Omental fat pad (tissue), 4 donors: ENCODE data around the gene FOXB2. TPM values are rescaled to one million over a fixed set of nuclear protein-coding genes. Genes with fewer than 3 reads are reported as not detected.
"Not testable (repeated sequence)": the region's sequence is repeated elsewhere in the genome, so short reads cannot be mapped to it uniquely, and the experiment has no call there.

Source experiments
- ATAC-seq: fragments of 150-250 bp; one replicate; pipeline ENCODE4 v1.9.1; 2016; ENCODE audit warnings: mild to moderate bottlenecking, moderate library complexity; ENCODE audit not compliant: low FRiP score
- DNase-seq: peaks from one replicate; pipeline ENCODE4 v3.0.0-alpha.2; 2019; ENCODE audit warnings: low spot score
- total RNA-seq, 4 donors: library from RNA; depleted of rRNA; stranded (reverse); fragments of >200 nt; gene quantifications; one replicate each; pipeline ENCODE4 v1.1.0, GENCODE V29; 2016
- TF ChIP-seq, protein P1 (sequence below), 3 donors: fragments of 450-650 bp; IDR thresholded peaks; one replicate each; pipeline ENCODE4 v1.5.1; 2016 to 2017; ENCODE audit warnings: antibody characterized with exemption in 3 of 3, mild to moderate bottlenecking in 3 of 3, moderate library complexity in 2 of 3

Gene FOXB2
- total RNA-seq, result not detected

DNA sequence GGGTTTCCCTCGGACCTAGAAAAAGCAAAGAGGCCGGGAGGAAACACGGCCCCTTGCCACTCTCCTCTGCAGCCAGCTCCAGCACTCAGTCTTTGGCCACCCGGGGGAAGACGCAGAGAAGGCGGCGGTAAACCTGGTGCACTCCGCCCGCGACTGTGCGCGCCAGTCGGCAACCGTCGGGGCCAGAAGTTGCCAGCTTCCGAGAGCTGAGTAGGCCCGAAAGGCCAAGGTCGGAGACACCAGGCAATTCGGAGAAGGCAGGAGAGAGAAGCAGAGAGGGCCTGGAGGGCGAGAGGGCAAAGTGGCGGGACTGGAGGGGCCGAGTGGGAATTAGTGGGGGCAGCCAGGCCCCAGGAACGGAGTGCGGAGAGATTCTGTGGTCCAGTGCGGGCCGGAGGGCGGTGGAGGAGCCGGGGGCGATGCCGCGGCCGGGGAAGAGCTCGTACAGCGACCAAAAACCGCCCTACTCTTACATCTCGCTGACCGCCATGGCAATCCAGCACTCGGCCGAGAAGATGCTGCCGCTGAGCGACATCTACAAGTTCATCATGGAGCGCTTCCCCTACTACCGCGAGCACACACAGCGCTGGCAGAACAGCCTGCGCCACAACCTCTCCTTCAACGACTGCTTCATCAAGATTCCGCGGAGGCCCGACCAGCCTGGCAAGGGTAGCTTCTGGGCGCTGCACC lies at the start of gene FOXB2:
TSS of gene FOXB2 (plus strand) at position 420 of the 690 bp plus-strand sequence. CDS start at position 420, 0 bp downstream.
- TF ChIP-seq, protein P1, sequence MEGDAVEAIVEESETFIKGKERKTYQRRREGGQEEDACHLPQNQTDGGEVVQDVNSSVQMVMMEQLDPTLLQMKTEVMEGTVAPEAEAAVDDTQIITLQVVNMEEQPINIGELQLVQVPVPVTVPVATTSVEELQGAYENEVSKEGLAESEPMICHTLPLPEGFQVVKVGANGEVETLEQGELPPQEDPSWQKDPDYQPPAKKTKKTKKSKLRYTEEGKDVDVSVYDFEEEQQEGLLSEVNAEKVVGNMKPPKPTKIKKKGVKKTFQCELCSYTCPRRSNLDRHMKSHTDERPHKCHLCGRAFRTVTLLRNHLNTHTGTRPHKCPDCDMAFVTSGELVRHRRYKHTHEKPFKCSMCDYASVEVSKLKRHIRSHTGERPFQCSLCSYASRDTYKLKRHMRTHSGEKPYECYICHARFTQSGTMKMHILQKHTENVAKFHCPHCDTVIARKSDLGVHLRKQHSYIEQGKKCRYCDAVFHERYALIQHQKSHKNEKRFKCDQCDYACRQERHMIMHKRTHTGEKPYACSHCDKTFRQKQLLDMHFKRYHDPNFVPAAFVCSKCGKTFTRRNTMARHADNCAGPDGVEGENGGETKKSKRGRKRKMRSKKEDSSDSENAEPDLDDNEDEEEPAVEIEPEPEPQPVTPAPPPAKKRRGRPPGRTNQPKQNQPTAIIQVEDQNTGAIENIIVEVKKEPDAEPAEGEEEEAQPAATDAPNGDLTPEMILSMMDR (IDR thresholded peaks at IDR 0.05), result no peak
- no peak for DNase-seq
- ATAC-seq, result no peak

DNA sequence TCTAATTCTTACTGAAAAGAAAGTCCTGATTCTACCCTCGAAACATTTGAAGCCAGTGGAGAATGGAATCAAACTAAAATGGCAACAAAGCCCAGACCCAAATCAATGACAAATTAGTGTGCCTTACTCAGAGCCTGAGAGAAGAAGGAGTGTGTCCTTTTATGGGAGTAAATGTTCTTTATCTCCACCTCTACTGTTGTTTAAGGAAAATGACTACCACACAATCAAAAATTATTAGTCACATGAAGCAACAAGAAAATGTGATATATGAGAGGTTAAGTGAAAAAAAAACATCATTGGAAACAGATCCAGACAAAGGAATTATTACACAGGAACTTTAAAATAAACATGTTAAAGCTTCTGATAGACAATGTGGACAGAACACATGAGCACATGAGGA lies 49.7 kb upstream of the FOXB2 start:
- ATAC-seq (no peak), DNase-seq (no peak)
- TF ChIP-seq, protein P1 (IDR thresholded peaks at IDR 0.05), result no peak

DNA sequence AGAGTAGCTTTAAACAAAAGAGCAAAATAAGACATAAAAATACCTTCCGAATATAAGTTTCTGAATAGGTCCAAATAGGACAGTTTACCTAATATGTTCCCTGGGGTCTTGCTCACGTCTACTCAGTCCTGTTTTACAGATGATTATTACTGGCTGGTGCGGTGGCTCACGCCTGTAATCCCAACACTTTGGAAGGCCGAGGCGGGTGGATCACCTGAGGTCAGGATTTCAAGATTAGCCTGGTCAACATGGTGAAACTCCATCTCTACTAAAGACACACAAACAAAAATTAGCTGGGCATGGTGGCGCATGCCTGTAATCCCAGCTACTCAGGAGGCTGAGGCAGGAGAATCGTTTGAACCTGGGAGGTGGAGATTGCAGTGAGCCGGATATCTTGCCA lies 40.6 kb upstream of the FOXB2 start:
- ATAC-seq, DNase-seq: not testable (repeated sequence)

GRCh38 chr9:76980566-76980965 lies 38.9 kb upstream of the FOXB2 start:
- ATAC-seq (no peak), DNase-seq (no peak)

GRCh38 chr9:76984486-76984885 lies 35.0 kb upstream of the FOXB2 start:
- no peak for ATAC-seq
- no peak for DNase-seq
- TF ChIP-seq, protein P1 (IDR thresholded peaks at IDR 0.05), result no peak

More at GRCh38 chr9:76980566-76980965, 38.9 kb upstream of the FOXB2 start:
- TF ChIP-seq, protein P1 (IDR thresholded peaks at IDR 0.05), result no peak

- TF ChIP-seq, protein P1 (IDR thresholded peaks at IDR 0.05), result no peak
- no peak for ATAC-seq
- no peak for DNase-seq
These were observed 33.9 kb upstream of the FOXB2 start for GRCh38 chr9:76985581-76985980.

GRCh38 chr9:76987594-76988200 lies 31.8 kb upstream of the FOXB2 start:
- DNase-seq (no peak), ATAC-seq (no peak)
- TF ChIP-seq, protein P1 (IDR thresholded peaks at IDR 0.05), result no peak
